ENCODE measurements around the gene HEBP2.

Gene HEBP2

DNA sequence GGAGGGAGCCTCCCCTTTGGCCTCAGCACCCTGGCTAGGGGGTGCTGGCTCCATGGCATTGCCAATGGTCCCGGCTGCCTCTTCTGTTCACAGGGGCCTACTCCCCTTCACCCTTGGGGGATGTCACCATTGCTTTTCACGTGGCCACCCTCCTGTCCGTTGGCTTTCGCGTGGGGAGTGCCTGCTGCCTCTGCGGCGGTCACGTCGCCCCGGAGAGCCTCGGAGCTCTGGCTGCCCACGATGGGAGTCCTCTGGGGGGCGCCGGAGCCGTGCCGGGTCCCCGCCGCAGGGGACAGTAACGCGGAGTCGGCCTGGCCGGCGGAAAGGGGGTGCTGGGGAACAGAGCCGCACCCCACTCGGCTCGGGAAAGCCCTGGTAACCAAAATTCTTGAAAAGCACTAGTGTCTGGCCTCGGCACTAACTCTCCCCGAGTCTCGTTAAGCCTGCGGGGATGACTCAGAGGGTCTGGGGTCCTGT lies 661 bp upstream of the HEBP2 start:
- Histone ChIP-seq H3K4me2 (ENCODE audit: insufficient read depth, low read length, poor library complexity, severe bottlenecking) (peak overlapping the region; percentile 90), H2BK12ac (ENCODE audit: low read length) (no peak overlapping the region), H3K36me3 (replicated peaks in 1 of 2; ENCODE audit: control insufficient read depth in 2 of 2, insufficient read depth in 2 of 2, low read length in 2 of 2) (peaks cover 11 to 27% of the 10 kb centered on the region in 2 donors), H3K14ac (ENCODE audit: low read length) (no peak overlapping the region), H3K23ac (ENCODE audit: low read depth, low read length, poor library complexity) (peak overlapping the region; percentile 39), H4K91ac (ENCODE audit: low read depth, low read length, poor library complexity) (no peak overlapping the region), H3K4me3 (ENCODE audit: low read length in 2 of 2) (peak overlapping the region; percentile 73 to 84), H2BK15ac (ENCODE audit: low read length) (peak overlapping the region; percentile 78), H3K4ac (ENCODE audit: low read length) (no peak overlapping the region), H3K18ac (ENCODE audit: low read length) (peak overlapping the region; percentile 99), H3K27me3 (ENCODE audit: control insufficient read depth in 3 of 3, insufficient read depth in 3 of 3, low read depth in 1 of 3, low read length in 3 of 3) (peaks cover 0 to 6% (median 0%) of the 10 kb centered on the region in 3 experiments), H2BK120ac (ENCODE audit: low read depth, low read length) (no peak overlapping the region), H3K4me1 (ENCODE audit: control insufficient read depth in 2 of 2, insufficient read depth in 1 of 2, low read depth in 1 of 2, low read length in 2 of 2) (peaks cover 2 to 5% of the 10 kb centered on the region in 2 donors), H2BK5ac (ENCODE audit: low read length) (peak overlapping the region; percentile 91), H2AFZ (ENCODE audit: low read length) (peak overlapping the region; percentile 99), H3K27ac (replicated peaks; ENCODE audit: low read length) (peak overlapping the region; percentile 66), H2AK5ac (ENCODE audit: low read depth, low read length) (peak overlapping the region; percentile 24), H3K79me1 (ENCODE audit: low read depth, low read length) (no peaks in the 10 kb centered on the region), H3K9me3 (replicated peaks in 1 of 2; ENCODE audit: control insufficient read depth in 2 of 2, insufficient read depth in 1 of 2, low read depth in 1 of 2, low read length in 2 of 2) (no peaks in the 10 kb centered on the region), H4K8ac (ENCODE audit: low read depth, low read length) (no peak overlapping the region), H3K9ac (ENCODE audit: low read depth, low read length, poor library complexity) (peak overlapping the region; percentile 91)
- DNase-seq (ENCODE audit: low spot score): peak; percentile 1
- WGBS, 2 donors (ENCODE audit: extremely low coverage in 2 of 2, insufficient read length in 2 of 2, insufficient replicate concordance in 1 of 2): no CpG with 5 or more reads among the region's 30 CpGs

DNA sequence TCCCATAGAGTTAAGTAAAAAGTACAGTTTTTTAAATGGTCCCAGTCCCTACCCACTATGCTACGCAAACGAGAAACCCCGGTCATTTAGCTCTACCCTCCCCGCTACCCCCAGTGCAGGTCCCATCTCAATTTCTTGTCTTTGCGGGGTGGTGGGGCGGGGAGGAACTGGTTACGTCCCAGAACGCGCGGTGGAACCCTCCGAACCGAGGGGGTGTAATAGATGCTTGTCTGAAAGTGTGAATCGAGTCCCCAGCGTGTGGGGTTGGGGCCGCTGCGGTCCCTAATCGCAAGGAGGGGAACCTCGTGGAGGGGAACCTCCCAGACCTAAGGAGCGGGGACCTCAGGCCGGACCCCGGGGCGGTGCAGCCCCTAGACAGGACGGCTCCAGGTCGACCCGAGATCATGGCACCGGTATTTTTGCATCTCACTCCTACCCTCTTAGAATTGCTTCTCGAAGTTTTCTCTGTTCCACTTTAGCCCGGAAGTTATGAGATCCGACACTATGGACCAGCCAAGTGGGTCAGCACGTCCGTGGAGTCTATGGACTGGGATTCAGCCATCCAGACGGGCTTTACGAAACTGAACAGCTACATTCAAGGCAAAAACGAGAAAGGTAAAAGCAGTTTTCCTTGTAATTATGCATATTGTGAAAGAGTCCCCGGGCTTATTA lies 779 bp downstream of the HEBP2 start:
- peaks cover 0 to 6% (median 0%) of the 10 kb centered on the region in 3 experiments for H3K27me3 ChIP-seq (ENCODE audit: control insufficient read depth in 3 of 3, insufficient read depth in 3 of 3, low read depth in 1 of 3, low read length in 3 of 3)
- no peak overlapping the region for H3K23ac ChIP-seq (ENCODE audit: low read depth, low read length, poor library complexity)
- no peaks in the 10 kb centered on the region for H3K9me3 ChIP-seq (replicated peaks in 1 of 2; ENCODE audit: control insufficient read depth in 2 of 2, insufficient read depth in 1 of 2, low read depth in 1 of 2, low read length in 2 of 2)
- H3K27ac ChIP-seq (replicated peaks; ENCODE audit: low read length): no peak overlapping the region
- WGBS, 2 donors (ENCODE audit: extremely low coverage in 2 of 2, insufficient read length in 2 of 2, insufficient replicate concordance in 1 of 2): no CpG with 5 or more reads among the region's 35 CpGs
- no peak overlapping the region for H2BK12ac ChIP-seq (ENCODE audit: low read length)
- peak overlapping the region; percentile 77 for H2BK15ac ChIP-seq (ENCODE audit: low read length)
- H3K4ac ChIP-seq (ENCODE audit: low read length): no peak overlapping the region
- H2BK120ac ChIP-seq (ENCODE audit: low read depth, low read length): no peak overlapping the region
- peaks cover 2 to 5% of the 10 kb centered on the region in 2 donors for H3K4me1 ChIP-seq (ENCODE audit: control insufficient read depth in 2 of 2, insufficient read depth in 1 of 2, low read depth in 1 of 2, low read length in 2 of 2)
- no peak overlapping the region for H4K91ac ChIP-seq (ENCODE audit: low read depth, low read length, poor library complexity)
- H3K79me1 ChIP-seq (ENCODE audit: low read depth, low read length): no peaks in the 10 kb centered on the region
- no peak overlapping the region for H2AK5ac ChIP-seq (ENCODE audit: low read depth, low read length)
- peak overlapping the region; percentile 93 for H3K18ac ChIP-seq (ENCODE audit: low read length)
- H3K36me3 ChIP-seq (replicated peaks in 1 of 2; ENCODE audit: control insufficient read depth in 2 of 2, insufficient read depth in 2 of 2, low read length in 2 of 2): peaks cover 21 to 42% of the 10 kb centered on the region in 2 donors
- no peak overlapping the region for H4K8ac ChIP-seq (ENCODE audit: low read depth, low read length)
- peak overlapping the region; percentile 73 to 93 for H3K4me3 ChIP-seq (ENCODE audit: low read length in 2 of 2)
- H2AFZ ChIP-seq (ENCODE audit: low read length): peak overlapping the region; percentile 99
- no peak for DNase-seq (ENCODE audit: low spot score)
- H3K4me2 ChIP-seq (ENCODE audit: insufficient read depth, low read length, poor library complexity, severe bottlenecking): peak overlapping the region; percentile 75
- peak overlapping the region; percentile 88 for H3K9ac ChIP-seq (ENCODE audit: low read depth, low read length, poor library complexity)
- peak overlapping the region; percentile 91 for H2BK5ac ChIP-seq (ENCODE audit: low read length)
- H3K14ac ChIP-seq (ENCODE audit: low read length): no peak overlapping the region

DNA sequence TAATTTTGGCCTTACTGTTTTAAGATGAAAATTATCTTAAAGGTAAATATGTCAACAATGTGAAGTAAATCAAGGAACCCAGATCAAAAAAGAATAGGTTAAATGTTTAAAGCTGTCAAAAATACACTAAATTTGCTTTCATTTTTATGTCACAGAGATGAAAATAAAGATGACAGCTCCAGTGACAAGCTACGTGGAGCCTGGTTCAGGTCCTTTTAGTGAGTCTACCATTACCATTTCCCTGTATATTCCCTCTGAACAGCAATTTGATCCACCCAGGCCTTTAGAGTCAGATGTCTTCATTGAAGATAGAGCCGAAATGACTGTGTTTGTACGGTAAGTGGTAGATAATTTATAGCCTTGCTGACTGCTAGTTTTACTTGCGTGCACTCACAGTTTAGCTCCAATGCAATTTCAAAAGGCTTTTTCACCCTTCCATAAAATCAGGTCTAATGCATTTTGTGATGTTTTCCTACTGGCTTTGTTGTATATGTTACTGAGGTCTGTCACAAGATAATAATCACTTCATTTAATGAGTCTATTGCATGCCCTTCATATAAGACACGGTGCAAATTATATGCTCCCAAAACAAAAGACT lies 1.9 kb downstream of the HEBP2 start:
- Histone ChIP-seq H3K27ac (replicated peaks; ENCODE audit: low read length) (no peak overlapping the region), H3K9ac (ENCODE audit: low read depth, low read length, poor library complexity) (no peak overlapping the region), H2BK5ac (ENCODE audit: low read length) (no peak overlapping the region), H3K36me3 (replicated peaks in 1 of 2; ENCODE audit: control insufficient read depth in 2 of 2, insufficient read depth in 2 of 2, low read length in 2 of 2) (peaks cover 21 to 53% of the 10 kb centered on the region in 2 donors), H4K91ac (ENCODE audit: low read depth, low read length, poor library complexity) (no peak overlapping the region), H3K79me1 (ENCODE audit: low read depth, low read length) (no peaks in the 10 kb centered on the region), H3K18ac (ENCODE audit: low read length) (no peak overlapping the region), H3K14ac (ENCODE audit: low read length) (no peak overlapping the region), H2BK120ac (ENCODE audit: low read depth, low read length) (no peak overlapping the region), H2AFZ (ENCODE audit: low read length) (no peak overlapping the region), H3K23ac (ENCODE audit: low read depth, low read length, poor library complexity) (no peak overlapping the region), H3K4ac (ENCODE audit: low read length) (no peak overlapping the region), H3K27me3 (ENCODE audit: control insufficient read depth in 3 of 3, insufficient read depth in 3 of 3, low read depth in 1 of 3, low read length in 3 of 3) (peaks cover 0 to 6% (median 0%) of the 10 kb centered on the region in 3 experiments), H4K8ac (ENCODE audit: low read depth, low read length) (no peak overlapping the region), H2BK15ac (ENCODE audit: low read length) (no peak overlapping the region), H3K9me3 (replicated peaks in 1 of 2; ENCODE audit: control insufficient read depth in 2 of 2, insufficient read depth in 1 of 2, low read depth in 1 of 2, low read length in 2 of 2) (no peaks in the 10 kb centered on the region), H2AK5ac (ENCODE audit: low read depth, low read length) (no peak overlapping the region), H3K4me2 (ENCODE audit: insufficient read depth, low read length, poor library complexity, severe bottlenecking) (no peak overlapping the region), H2BK12ac (ENCODE audit: low read length) (no peak overlapping the region), H3K4me1 (ENCODE audit: control insufficient read depth in 2 of 2, insufficient read depth in 1 of 2, low read depth in 1 of 2, low read length in 2 of 2) (peaks cover 2 to 5% of the 10 kb centered on the region in 2 donors), H3K4me3 (ENCODE audit: low read length in 2 of 2) (no peak overlapping the region)
- DNase-seq (ENCODE audit: low spot score): no peak
- WGBS, 2 donors (ENCODE audit: extremely low coverage in 2 of 2, insufficient read length in 2 of 2, insufficient replicate concordance in 1 of 2): no CpG with 5 or more reads among the region's 5 CpGs

- no peak for DNase-seq (ENCODE audit: low spot score)
- WGBS, 2 donors (ENCODE audit: extremely low coverage in 2 of 2, insufficient read length in 2 of 2, insufficient replicate concordance in 1 of 2): no CpG with 5 or more reads among the region's 2 CpGs
- no peak overlapping the region for H3K9ac ChIP-seq (ENCODE audit: low read depth, low read length, poor library complexity)
- peaks cover 24 to 58% of the 10 kb centered on the region in 2 donors for H3K36me3 ChIP-seq (replicated peaks in 1 of 2; ENCODE audit: control insufficient read depth in 2 of 2, insufficient read depth in 2 of 2, low read length in 2 of 2)
- no peak overlapping the region for H3K4ac ChIP-seq (ENCODE audit: low read length)
- no peak overlapping the region for H3K27ac ChIP-seq (replicated peaks; ENCODE audit: low read length)
- no peak overlapping the region for H2BK5ac ChIP-seq (ENCODE audit: low read length)
- no peak overlapping the region for H2AFZ ChIP-seq (ENCODE audit: low read length)
- no peak overlapping the region for H4K8ac ChIP-seq (ENCODE audit: low read depth, low read length)
- H3K4me3 ChIP-seq (ENCODE audit: low read length in 2 of 2): no peak overlapping the region
- H2AK5ac ChIP-seq (ENCODE audit: low read depth, low read length): no peak overlapping the region
- peaks cover 0 to 6% (median 0%) of the 10 kb centered on the region in 3 experiments for H3K27me3 ChIP-seq (ENCODE audit: control insufficient read depth in 3 of 3, insufficient read depth in 3 of 3, low read depth in 1 of 3, low read length in 3 of 3)
- no peak overlapping the region for H2BK12ac ChIP-seq (ENCODE audit: low read length)
- no peaks in the 10 kb centered on the region for H3K79me1 ChIP-seq (ENCODE audit: low read depth, low read length)
- peaks cover 2 to 5% of the 10 kb centered on the region in 2 donors for H3K4me1 ChIP-seq (ENCODE audit: control insufficient read depth in 2 of 2, insufficient read depth in 1 of 2, low read depth in 1 of 2, low read length in 2 of 2)
- no peaks in the 10 kb centered on the region for H3K9me3 ChIP-seq (replicated peaks in 1 of 2; ENCODE audit: control insufficient read depth in 2 of 2, insufficient read depth in 1 of 2, low read depth in 1 of 2, low read length in 2 of 2)
- no peak overlapping the region for H4K91ac ChIP-seq (ENCODE audit: low read depth, low read length, poor library complexity)
- no peak overlapping the region for H3K18ac ChIP-seq (ENCODE audit: low read length)
- no peak overlapping the region for H2BK120ac ChIP-seq (ENCODE audit: low read depth, low read length)
- no peak overlapping the region for H3K4me2 ChIP-seq (ENCODE audit: insufficient read depth, low read length, poor library complexity, severe bottlenecking)
- H3K14ac ChIP-seq (ENCODE audit: low read length): no peak overlapping the region
- H2BK15ac ChIP-seq (ENCODE audit: low read length): no peak overlapping the region
- H3K23ac ChIP-seq (ENCODE audit: low read depth, low read length, poor library complexity): no peak overlapping the region
Measured at GRCh38 chr6:138406443-138406842, 2.4 kb downstream of the HEBP2 start.
